Measurements from ENCODE around the gene SLC34A3.

The SLC34A3 gene

DNA sequence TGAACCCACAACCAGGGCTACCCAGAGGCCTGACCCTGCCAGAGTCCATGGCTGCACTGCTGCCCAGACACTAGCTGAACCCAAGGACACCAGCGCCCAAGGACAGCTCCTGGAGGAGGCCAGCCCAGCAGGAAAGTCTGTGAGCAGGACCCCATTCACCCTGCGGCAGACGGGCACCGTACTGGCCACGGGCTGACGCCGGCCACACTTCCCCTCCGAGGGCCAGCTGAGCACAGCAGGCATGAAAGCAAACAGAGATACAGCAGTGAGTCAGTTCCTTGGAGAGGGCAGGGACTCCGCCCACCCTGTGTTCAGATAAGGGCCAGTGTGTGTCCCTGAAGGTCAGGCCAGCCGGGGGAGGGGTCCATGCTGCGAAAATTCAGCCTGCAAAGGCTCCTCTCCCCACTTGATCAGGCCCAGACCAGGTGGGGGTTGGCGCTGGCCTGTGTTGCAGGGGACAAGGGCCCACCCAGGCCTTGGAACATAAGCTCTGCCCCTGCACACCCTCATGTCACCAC is 11.9 kb upstream of the SLC34A3 start:
- no peak for DNase-seq

DNA sequence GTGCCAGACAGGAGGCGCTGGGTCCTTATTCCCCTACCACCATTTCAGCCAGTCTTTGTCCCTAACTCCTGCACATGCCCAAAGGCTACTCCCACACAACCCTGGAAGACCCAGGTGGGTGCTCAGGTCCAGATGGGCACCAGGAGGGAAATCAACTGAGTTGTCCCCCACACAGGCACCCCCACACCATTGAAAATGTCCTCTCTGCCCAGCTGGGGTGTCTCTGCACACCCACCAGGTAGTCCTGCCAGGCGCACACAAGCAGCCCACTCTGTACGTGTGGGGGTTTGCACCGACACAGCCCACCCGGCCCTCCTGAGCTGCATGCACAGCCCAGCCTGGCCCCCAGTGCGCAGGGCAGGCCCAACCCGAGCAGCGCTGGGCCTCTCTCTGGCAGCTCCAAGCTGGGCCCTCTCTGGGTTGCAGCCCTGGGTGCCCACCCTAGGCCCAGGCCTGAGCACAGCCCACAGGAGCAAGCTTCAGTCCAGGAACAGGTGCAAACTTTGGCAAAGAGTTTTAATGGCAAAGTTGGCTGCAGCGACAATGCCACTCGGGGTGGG is 10.9 kb upstream of the SLC34A3 start:
- no peak for DNase-seq

DNA sequence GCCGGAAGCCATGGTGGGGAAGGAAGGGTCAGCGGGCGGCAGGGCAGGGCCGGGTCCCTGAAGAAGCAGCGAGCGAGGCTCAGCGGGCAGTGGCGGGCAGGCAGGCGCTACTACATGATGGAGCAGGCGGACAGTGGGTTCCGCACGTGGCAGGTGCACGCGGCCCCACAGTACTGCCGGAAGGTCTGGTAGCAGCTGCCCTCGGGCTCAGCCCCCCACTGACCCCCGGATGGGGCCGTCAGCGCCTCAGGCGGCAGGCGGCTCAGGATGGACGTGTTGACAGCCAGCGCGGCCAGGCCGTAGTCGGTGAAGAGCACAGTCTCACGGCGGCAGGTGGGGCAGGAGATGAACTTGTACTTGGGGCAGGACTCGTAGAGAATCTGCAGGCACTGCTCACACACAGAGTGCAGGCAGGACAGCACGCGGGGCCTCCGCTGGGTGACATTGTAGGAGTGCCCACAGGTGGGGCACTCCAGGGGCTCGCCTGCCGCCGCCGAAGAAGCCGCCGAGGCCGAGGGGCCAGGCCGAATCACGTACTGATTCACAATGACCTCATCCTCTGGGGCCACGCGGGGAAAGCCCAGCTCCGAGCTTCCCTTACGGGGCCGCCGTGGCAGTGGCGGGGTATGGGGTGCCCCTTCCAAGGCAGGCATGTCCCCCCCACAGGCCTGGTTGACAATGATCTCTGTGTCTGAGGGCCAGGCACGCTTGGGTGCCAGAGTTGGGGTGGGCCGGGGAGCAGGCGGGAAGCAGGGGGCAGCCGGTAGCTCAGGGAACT is 10.2 kb upstream of the SLC34A3 start:
- DNase-seq = no peak

DNA sequence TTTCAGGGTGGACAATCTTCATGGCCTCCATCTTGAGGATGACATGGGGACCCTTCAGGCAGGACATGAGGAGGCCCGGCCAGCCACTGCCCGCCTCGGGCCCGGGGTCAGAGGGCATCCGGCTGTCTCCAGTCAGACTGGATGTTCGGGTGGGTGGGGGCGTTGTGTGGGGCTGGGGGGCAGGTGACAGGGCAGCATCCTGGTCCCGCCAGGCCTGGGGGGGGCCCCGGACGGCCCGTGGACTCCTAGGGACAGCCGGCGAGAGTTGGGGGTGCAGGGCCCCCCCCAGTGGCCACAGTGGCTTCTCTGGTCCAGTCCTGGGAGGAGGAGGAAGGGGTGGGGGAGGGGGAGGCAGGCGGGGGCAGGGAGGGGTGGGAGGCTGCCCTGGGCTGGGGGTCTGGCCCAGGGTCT is 9.6 kb upstream of the SLC34A3 start:
- no peak for DNase-seq

DNA sequence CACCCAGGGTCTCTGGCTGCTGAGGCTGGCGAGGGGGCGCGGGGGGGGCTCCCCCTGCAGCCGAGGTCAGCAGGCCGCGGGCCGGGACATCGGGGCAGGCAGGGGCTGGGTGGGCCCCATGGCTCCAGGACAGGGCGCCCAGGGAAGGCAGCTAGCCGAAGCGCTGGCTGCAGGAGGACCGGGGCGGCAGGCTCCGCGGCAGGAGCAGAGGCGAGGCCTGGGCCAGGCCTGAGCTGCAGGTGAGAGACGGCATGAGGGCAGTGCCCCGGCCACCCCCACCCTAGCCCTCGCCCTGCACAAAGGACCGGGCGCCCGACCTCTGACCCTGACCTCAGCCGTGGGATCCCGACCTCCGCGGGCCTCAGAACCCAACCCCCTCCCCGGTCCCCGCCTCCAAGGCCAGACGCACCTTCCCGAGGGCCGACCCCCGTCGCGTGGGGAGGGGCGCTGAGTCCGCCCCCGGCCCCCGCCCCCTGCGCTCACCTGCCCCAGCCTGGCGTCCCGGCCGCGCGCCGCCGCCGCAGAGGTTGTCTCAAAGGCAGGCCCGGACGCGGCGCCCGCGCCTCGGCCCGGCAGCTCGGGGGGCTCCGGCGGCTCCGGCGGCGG is 9.1 kb upstream of the SLC34A3 start:
- DNase-seq = no peak

DNA sequence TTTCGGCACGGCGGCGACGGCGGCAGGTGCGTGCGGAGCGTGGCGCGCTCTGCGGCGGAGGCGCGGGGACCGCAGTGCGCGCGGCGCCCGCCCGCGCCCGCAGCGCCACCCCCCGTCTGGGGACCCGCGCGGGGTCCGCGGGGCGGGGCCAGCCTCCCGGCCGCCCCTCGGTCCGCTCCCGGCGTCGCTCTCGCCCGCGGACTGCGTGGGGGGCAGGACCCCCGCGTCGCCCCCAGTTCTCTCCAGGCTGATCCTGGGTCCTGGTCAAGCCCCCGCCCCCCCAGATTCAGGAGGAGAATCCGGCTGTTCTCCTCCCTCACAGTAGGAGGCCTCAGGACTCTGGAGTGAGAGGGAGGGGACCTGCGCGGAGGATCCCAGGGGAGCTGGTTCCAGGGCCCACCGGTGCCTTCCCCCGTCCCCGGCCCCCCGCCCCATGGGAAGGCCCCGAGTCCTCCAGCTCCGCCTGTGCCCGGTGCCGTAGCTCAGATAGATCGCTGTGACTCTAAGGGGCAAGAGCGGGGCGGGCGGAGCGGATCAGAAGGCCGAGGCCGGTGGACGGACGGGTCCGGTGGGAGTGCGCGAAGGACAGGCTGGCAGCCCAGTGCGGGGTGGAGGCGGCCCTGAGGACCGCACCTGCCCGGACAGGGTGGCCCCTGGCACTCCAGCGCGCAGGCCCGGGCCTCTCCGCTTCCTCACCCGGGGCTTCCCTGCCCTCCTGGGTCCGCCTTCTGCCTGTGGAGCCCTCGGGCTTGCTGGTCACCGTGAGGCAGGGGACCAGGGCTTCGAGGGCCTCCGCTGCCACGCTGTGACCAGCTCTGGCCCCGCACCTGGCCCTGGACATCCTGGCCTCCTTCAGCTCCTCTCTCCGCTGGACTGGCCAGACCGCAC is 8.3 kb upstream of the SLC34A3 start, which contains the start of gene RNF208:
TSS of gene RNF208 (minus strand) at position 51 of the 888 bp plus-strand sequence. CDS start 1,028 bp downstream, outside the sequence.
- DNase-seq = no peak

DNA sequence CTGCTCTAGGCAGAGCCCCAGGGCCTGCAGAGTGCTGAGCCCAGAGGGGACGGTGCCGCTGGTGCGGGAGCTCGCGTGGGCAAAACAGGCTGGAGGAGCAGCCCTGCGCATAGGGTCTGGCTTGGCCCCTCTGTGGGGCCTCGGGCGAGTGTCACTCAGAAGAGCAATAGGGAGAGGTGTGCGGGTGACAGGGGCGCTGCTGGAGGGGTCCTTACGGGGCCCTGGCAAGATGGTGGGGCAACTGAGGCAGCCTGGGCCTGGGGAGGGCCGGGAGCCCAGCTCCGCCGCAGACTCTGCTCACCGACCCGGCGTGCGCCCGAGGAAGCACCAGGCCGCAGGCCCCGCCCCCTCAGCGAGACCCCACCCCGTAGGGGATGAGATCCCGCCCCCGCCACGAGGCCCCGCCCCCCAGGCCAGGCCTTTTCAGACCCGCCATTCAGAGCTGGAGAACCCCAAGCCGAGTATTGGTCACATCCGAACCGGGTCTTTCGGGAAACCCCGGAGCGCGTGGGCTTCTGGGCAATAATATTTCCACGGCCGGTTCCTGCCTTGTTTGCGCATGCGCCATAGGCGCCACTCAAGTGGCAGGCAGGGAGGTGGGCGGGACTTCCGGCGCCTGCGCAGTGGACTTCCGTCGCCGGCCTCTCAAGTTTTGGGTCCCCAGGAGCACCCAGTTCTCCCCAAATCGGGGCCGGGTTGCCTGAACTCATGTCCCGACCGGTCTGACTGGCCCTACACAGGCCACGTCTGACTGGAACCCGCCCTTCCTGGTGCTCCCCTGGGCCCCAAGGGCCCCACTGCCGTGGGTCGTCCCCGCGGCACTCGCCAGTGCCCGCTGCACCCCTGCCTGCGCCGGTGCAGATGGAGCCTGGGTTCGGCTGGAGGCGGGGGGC is 7.4 kb upstream of the SLC34A3 start:
- DNase-seq = peak; percentile 100

DNA sequence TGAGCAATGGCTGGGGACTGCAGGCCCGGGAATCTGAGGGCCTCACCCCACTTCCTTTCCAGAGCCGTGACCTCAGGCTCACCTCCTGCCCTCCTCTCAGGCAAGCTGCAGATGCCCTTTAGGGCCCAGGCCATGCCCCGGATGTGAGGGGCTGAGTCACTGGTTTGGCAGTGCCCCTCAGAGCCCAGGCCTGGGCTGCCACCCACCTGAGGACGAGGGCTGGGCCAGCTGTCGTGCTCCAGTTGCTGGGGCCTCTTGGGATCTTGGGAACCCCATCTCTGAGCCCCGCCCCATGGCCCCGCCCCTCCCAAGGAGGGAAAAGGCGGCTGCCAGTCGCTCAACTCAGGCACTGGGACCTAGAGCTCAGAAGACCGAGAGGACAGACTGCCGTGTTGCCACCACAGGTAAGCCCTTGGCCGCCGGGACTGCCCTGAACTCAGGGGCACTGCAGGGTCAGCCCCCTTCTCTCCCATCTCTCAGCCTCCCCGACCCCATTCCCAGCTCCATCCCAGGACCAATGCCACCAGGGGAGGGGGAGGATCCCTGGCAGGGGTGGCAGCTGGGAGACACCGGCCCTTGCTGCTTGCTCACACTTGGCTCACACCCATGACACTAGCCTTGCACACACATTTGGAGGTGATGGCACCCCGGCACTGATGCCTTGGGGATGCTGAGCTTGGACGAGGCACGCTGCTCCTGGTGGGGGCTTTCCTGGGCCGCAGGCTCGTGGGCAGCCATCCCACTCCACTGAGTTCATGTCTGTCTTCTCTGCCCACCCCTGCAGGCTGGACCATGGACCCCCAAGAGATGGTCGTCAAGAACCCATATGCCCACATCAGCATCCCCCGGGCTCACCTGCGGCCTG is 5.6 kb upstream of the SLC34A3 start, which contains the start of gene CYSRT1:
TSS of gene CYSRT1 (plus strand) at position 345 of the 865 bp plus-strand sequence. CDS start at position 793, 448 bp downstream.
- no peak for DNase-seq

DNA sequence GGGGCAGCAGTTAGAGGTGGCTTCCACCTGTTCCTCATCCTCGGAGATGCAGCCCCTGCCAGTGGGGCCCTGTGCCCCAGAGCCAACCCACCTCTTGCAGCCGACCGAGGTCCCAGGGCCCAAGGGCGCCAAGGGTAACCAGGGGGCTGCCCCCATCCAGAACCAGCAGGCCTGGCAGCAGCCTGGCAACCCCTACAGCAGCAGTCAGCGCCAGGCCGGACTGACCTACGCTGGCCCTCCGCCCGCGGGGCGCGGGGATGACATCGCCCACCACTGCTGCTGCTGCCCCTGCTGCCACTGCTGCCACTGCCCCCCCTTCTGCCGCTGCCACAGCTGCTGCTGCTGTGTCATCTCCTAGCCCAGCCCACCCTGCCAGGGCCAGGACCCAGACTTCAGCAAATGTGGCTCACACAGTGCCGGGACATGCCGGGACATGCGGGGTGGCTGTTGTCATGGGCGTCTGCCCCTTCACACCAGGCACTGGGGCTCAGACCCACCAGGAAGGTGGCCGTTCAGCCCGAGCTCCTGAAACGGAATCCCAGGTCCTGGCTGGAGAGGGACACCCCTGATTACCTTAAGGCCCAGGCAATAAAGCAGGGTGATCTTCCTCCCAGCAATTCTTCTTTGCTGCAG is 4.9 kb upstream of the SLC34A3 start:
- DNase-seq = no peak

DNA sequence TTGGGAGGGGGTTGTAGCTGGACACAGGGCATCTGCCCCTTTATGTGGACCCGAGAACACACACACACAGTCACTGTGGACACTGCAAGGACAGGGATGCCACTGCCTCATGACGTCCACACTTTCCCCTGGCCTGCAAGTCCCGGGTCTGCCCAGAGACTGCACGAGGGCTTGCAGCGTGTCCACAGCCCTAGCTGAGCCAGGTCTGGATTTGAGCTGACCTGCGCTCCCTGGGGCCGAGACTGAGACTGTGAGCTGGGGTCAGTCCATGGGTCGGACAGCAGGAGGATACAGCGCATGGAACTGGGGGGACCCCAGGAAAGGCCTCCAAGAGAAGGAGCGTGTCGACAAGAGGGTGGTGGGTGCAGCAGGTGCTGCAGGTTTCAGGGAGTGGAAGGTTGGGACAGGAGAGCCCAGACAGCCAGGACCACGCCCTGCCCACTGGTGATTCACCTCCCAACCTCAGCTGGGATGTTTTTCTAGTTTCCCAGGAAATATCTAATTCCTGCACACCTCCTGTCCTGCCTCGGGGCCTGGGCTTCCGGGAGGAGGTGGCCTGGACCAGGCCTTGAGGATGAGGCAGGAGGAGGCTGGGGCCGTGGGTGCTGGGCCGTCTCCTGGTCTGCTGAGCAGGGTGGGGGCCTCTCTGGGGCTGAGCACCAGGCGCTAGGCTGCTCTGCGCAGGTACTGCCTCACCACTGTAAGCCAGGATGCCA is 4.2 kb upstream of the SLC34A3 start:
- no peak for DNase-seq

DNA sequence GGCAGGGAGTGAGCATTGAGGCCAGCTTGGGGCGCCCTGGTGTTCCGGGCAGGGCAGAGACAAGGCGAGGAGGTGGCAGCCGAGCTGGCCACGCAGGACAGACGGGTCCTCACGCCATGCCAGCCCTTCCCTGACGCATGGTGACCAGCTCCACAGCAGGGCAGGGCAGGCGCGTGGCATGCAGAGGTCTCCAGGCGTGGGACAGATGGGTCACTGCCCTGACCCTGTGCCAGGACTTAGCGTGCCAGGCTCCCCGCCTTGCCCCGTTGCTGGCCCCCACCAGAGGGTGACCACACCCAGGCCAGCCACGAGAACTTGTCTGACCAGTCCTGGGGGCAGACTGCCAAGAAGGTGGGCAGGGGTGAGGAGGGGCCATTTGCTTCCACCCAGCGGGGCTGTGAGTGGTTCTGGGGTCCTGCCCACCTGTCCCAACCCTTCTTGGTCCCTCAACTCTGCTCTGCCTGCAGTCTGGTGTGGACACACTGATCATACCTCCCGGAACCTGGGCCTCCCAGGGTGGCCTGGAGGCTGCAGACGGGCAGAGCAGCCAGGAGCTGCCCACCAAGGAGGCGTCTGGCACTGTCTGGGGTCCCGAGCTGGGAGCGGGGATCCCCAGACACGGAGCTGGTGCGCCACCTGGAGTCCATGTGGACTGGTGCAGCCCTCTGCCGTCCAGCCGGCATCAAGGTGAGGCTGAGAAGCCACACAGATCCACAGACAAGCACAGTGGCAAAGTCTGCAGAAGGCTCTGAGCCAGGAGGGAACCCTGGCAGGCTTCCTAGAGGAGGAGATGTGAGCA is 3.4 kb upstream of the SLC34A3 start, which contains the start of gene RNF224:
TSS of gene RNF224 (plus strand) at position 449 of the 799 bp plus-strand sequence. CDS start 834 bp downstream, outside the sequence.
- DNase-seq = peak; percentile 84

DNA sequence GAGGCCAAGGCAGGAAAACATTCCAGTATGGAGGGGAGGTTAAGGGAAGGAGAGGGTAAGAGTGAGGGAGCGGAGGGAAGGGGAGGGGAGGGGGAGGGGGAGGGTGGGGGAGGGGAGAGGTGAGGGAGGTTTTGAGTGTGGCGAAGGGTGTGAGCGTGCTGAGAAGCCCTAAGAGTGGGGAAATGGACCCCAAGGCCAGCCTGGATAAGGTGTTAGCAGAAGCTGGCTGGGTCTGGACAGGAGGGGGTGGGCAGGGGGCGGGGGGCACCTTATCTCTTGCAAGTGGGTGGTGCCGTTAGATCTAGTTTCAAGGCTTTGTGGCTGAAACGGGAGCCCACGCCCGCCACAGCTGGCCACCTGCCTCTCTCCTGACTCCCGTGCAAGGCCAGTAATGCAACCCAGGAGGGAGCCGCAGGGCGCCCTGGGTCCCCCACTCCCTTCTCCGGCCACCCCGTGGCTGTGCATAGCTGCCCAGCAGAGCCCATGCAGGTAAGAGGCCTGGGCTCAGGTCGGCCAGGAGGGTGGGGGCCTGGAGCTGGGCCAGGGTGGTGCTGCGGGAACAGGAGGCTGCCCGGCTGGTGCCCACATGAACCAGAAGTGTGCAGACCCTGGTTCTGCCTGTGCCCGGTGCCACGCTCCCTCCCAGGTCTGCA is 2.7 kb upstream of the SLC34A3 start:
- DNase-seq = no peak

DNA sequence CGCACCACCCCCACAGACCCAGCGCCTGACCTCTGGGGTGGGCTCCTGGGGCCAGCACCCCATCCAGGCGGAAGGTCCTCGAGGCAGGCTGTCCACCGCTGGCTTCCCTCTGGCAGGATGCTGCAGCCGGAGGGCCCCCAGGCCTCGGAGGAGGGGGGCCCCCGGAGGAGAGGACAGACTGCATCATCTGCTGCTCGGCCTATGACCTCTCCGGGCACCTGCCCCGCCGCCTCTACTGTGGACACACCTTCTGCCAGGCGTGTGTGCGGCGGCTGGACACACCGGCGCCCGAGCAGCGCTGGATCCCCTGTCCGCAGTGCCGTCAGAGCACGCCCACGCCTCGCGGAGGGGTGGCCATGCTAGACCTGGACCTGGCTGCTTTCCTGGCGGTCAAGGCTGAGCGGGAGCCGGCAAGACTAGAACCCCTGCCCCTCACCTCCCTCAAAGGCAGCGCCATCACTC is 2.2 kb upstream of the SLC34A3 start:
- DNase-seq = no peak

DNA sequence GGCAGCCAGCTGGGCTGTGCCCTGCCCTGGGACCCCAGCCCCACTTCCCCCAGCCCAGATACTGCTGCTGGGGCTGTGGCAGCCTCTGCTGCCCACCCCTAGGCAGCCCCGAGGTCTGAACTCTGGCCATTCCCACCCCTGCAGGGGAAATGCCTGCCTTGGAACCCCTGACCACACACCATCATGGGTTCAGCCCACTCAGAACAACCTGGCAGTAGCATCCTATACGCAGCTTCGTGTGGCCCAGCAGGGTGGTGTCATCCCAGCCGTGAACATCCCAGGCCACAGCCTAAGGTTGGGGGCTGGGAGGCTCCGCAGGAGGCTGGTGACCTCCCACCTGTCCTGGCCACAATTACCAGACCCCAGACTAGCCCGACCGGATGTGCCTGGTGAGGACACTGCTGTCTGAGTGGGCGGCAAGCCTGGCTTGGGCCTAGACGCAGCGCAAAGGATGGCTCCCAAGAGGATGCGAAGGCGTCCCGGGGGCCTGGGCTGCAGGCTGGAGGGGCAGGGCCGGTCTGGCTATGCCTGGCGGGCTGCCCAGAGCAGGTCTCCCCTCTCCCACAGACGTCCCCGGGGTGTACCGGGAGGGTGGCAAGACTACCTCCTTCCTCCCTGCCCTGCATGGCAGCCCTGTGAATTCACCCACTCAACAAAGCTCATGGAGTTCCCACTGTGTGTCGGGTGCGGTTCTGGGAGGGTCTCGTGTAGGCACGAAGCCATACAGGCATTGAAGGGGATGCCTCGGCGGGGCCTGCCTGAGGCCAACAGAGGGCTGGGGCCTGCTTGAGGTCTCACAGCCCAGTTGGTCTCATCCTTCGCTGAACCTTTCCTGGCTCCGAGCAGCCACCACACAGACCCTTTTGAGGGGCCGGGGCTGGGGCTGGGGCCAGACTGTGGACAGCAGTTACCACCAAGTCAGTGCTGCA is 1.5 kb upstream of the SLC34A3 start:
- no peak for DNase-seq

DNA sequence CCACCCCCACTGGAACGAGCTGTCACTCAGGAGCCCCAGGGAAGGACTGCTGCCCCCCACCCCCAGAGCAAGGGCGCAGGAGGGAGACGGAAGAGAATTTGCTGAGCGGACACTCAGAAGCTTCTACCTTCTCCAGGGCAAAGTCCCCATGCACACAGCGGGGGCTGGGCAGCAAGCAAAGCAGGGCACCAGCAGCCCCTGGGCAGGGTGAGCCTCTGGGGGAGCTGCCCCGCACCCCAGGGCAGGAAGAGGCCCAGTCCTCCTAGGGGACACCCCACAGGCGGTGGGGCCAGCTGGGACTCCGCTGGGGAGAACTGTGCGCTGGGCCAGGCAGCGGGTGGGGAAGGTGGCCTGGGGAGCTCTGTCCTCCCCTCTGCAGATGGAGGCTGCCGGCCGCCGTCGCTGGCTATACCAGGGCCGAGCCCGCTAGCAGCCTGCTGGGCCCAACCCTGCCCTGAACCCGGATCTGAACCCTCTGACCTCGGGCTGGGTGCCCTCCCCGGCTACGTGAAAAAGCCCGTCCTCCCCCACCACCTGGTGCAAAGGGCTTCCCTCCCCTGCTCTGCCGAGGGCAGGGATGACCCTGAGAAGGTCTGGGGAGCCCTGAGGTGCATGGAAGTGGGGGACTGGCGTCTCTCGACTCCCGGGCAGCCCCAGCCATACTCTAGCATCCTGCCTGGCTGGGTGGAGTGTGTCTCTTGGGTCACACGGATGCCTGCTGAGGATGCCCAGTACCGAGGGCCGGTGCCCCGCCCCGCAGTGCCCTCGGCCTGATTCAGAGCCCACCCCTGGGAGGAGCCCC is 597 bp upstream of the SLC34A3 start:
- no peak for DNase-seq

Data from activated CD4-positive, alpha-beta T cell treated with anti-CD3 and anti-CD28 coated beads, Interleukin-2, amount 50 U/mL, for 16 hours (primary cell).